Stimulated activated CD8-positive, alpha-beta memory T cell treated with anti-CD3 and anti-CD28 coated beads, Interleukin-15, amount 100 ng/mL, for 24 hours (primary cell): ENCODE measurements around the gene PRKG1.
"Not testable (repeated sequence)": the region's sequence is repeated elsewhere in the genome, so short reads cannot be mapped to it uniquely, and the experiment has no call there.

Source experiments
- DNase-seq: peaks from one replicate; pipeline ENCODE4 v3.0.0-alpha.2; 2020; ENCODE audit warnings: low read depth

The PRKG1 gene

GRCh38 chr10:52007091-52007490, 932.8 kb downstream of the PRKG1 start:
- DNase-seq, result no peak

GRCh38 chr10:52011118-52011517, 936.8 kb downstream of the PRKG1 start:
- DNase-seq, result no peak

- DNase-seq, result no peak
These were observed 944.8 kb downstream of the PRKG1 start for GRCh38 chr10:52019077-52019555.

- DNase-seq, result no peak
These were observed 945.4 kb downstream of the PRKG1 start for GRCh38 chr10:52019656-52020055.

- no peak for DNase-seq
These were observed 945.9 kb downstream of the PRKG1 start for GRCh38 chr10:52020173-52020572.

GRCh38 chr10:52020702-52021101, 946.4 kb downstream of the PRKG1 start:
- no peak for DNase-seq

GRCh38 chr10:52027055-52027705, 952.9 kb downstream of the PRKG1 start:
- no peak for DNase-seq

GRCh38 chr10:52028523-52028858, 954.2 kb downstream of the PRKG1 start:
- no peak for DNase-seq

GRCh38 chr10:52029628-52030027, 955.3 kb downstream of the PRKG1 start:
- no peak for DNase-seq

GRCh38 chr10:52030051-52030790, 955.9 kb downstream of the PRKG1 start:
- no peak for DNase-seq

- no peak for DNase-seq
These were observed 956.7 kb downstream of the PRKG1 start for GRCh38 chr10:52030975-52031374.

- DNase-seq, result no peak
These were observed 957.5 kb downstream of the PRKG1 start for GRCh38 chr10:52031771-52032170.

GRCh38 chr10:52032681-52033629, 958.7 kb downstream of the PRKG1 start:
- no peak for DNase-seq

- not testable (repeated sequence) for DNase-seq
These were observed 964.9 kb downstream of the PRKG1 start for GRCh38 chr10:52039002-52039793.

GRCh38 chr10:52040486-52040885, 966.2 kb downstream of the PRKG1 start:
- DNase-seq, result no peak

- DNase-seq, result no peak
These were observed 969.5 kb downstream of the PRKG1 start for GRCh38 chr10:52043811-52044210.

GRCh38 chr10:52048051-52048450, 973.8 kb downstream of the PRKG1 start:
- no peak for DNase-seq

GRCh38 chr10:52050429-52051047, 976.3 kb downstream of the PRKG1 start:
- no peak for DNase-seq

- DNase-seq, result no peak
These were observed 979.2 kb downstream of the PRKG1 start for GRCh38 chr10:52053497-52053896.

GRCh38 chr10:52056291-52056690, 982.0 kb downstream of the PRKG1 start:
- DNase-seq, result no peak

- DNase-seq, result no peak
These were observed 984.8 kb downstream of the PRKG1 start for GRCh38 chr10:52059089-52059488.
